Neuronal stem cell (in vitro differentiated cells): Measurements from ENCODE around the gene ARHGAP28.

Experiments used
- DNase-seq: peaks from one replicate; pipeline ENCODE4 v3.0.0-alpha.2; 2013; ENCODE audit warnings: low spot score
- H2AFZ ChIP-seq: one replicate; pipeline ENCODE4 v1.6.1; 2013; ENCODE audit warnings: mild to moderate bottlenecking, low read length, inconsistent platforms
- H2AK5ac ChIP-seq: 2 replicates; pipeline ENCODE4 v1.6.1; 2013; ENCODE audit warnings: low read depth, mild to moderate bottlenecking, inconsistent platforms, low read length, moderate library complexity, mixed read lengths
- H2BK120ac ChIP-seq: 2 replicates; pipeline ENCODE4 v1.6.1; 2013; ENCODE audit warnings: low read depth, mild to moderate bottlenecking, inconsistent platforms, low read length, moderate library complexity, mixed read lengths
- H2BK12ac ChIP-seq: one replicate; pipeline ENCODE4 v1.6.1; 2013; ENCODE audit warnings: low read length, inconsistent platforms
- H2BK15ac ChIP-seq: 2 replicates; pipeline ENCODE4 v1.6.1; 2013; ENCODE audit warnings: mild to moderate bottlenecking, low read length, inconsistent platforms, mixed read lengths
- H2BK5ac ChIP-seq: one replicate; pipeline ENCODE4 v1.6.1; 2013; ENCODE audit warnings: inconsistent platforms, mild to moderate bottlenecking, low read length, moderate library complexity
- H3K14ac ChIP-seq: one replicate; pipeline ENCODE4 v1.6.1; 2013; ENCODE audit warnings: low read length, inconsistent platforms
- H3K18ac ChIP-seq: 2 replicates; pipeline ENCODE4 v1.6.1; 2013; ENCODE audit warnings: low read length, inconsistent platforms
- H3K23ac ChIP-seq: 2 replicates; pipeline ENCODE4 v1.6.1; 2013; ENCODE audit warnings: low read depth, mild to moderate bottlenecking, mixed read lengths, low read length, inconsistent platforms; ENCODE audit not compliant: poor library complexity
- H3K27ac ChIP-seq: replicated peaks from 3 replicates; pipeline ENCODE4 v1.5.1; 2013; ENCODE audit warnings: low read length, inconsistent platforms
- H3K27me3 ChIP-seq, 3 experiments: 2 replicates each; pipeline ENCODE4 v1.6.1; 2013; ENCODE audit warnings: low read length in 3 of 3, mild to moderate bottlenecking in 2 of 3, inconsistent platforms in 1 of 3, low read depth in 1 of 3, mixed read lengths in 1 of 3, moderate library complexity in 1 of 3; ENCODE audit not compliant: control insufficient read depth in 3 of 3, insufficient read depth in 3 of 3
- H3K36me3 ChIP-seq, 2 donors: replicated peaks in 1 of 2; 2 replicates each; pipeline ENCODE4 v1.6.1; 2013; ENCODE audit warnings: low read length in 2 of 2; ENCODE audit not compliant: control insufficient read depth in 2 of 2, insufficient read depth in 2 of 2
- H3K4ac ChIP-seq: 2 replicates; pipeline ENCODE4 v1.6.1; 2013; ENCODE audit warnings: inconsistent platforms, mild to moderate bottlenecking, low read length, moderate library complexity
- H3K4me1 ChIP-seq, 2 donors: 1 replicate in 1 of 2; 2 replicates in 1 of 2; pipeline ENCODE4 v1.6.1; 2013; ENCODE audit warnings: low read length in 2 of 2, low read depth in 1 of 2; ENCODE audit not compliant: control insufficient read depth in 2 of 2, insufficient read depth in 1 of 2
- H3K4me2 ChIP-seq: one replicate; pipeline ENCODE4 v1.6.1; 2013; ENCODE audit warnings: mild to moderate bottlenecking, low read length, inconsistent platforms; ENCODE audit not compliant: insufficient read depth, poor library complexity, severe bottlenecking
- H3K4me3 ChIP-seq, 2 donors: 2 replicates each; pipeline ENCODE4 v1.5.1; 2013; ENCODE audit warnings: low read length in 2 of 2, mild to moderate bottlenecking in 2 of 2, inconsistent platforms in 1 of 2, moderate library complexity in 1 of 2
- H3K79me1 ChIP-seq: one replicate; pipeline ENCODE4 v1.6.1; 2013; ENCODE audit warnings: low read depth, mild to moderate bottlenecking, inconsistent platforms, low read length, moderate library complexity
- H3K9ac ChIP-seq: one replicate; pipeline ENCODE4 v1.6.1; 2013; ENCODE audit warnings: mild to moderate bottlenecking, low read depth, low read length, inconsistent platforms; ENCODE audit not compliant: poor library complexity
- H3K9me3 ChIP-seq, 2 donors: replicated peaks in 1 of 2; 2 replicates each; pipeline versions ENCODE3 to v1.6.1; 2013; ENCODE audit warnings: low read length in 2 of 2, mild to moderate bottlenecking in 2 of 2, inconsistent platforms in 1 of 2, low read depth in 1 of 2, mixed read lengths in 1 of 2, moderate library complexity in 1 of 2; ENCODE audit not compliant: control insufficient read depth in 2 of 2, insufficient read depth in 1 of 2
- H4K8ac ChIP-seq: one replicate; pipeline ENCODE4 v1.6.1; 2013; ENCODE audit warnings: low read depth, mild to moderate bottlenecking, inconsistent platforms, low read length, moderate library complexity
- H4K91ac ChIP-seq: one replicate; pipeline ENCODE4 v1.6.1; 2013; ENCODE audit warnings: low read length, low read depth, mild to moderate bottlenecking, inconsistent platforms; ENCODE audit not compliant: poor library complexity
- WGBS, 2 donors: extraction: QIAGEN DNeasy Blood & Tissue Kit; methylation state at CpG; one replicate each; pipeline ENCODE4 v1.1.7; 2013; ENCODE audit warnings: missing lambda C conversion rate in 2 of 2, mixed read lengths in 1 of 2; ENCODE audit not compliant: insufficient read length in 2 of 2, insufficient replicate concordance in 1 of 2; ENCODE audit errors: extremely low coverage in 2 of 2; 5-methylcytosine and 5-hydroxymethylcytosine counted together

ARHGAP28 gene

GRCh38 chr18:6920099-6920955 lies 190.8 kb downstream of the ARHGAP28 start:
- Histone ChIP-seq H3K4me1 (peaks cover 11 to 12% of the 10 kb centered on the region in 2 donors), H3K4ac (no peak overlapping the region), H3K9ac (peak overlapping the region; percentile 75), H2BK12ac (peak overlapping the region; percentile 75), H2AK5ac (peak overlapping the region; percentile 79), H3K4me2 (no peak overlapping the region), H2BK120ac (peak overlapping the region; percentile 38), H3K9me3 (peaks cover 0 to 7% of the 10 kb centered on the region in 2 donors), H2BK15ac (peak overlapping the region; percentile 59), H3K14ac (peak overlapping the region; percentile 72), H3K79me1 (no peaks in the 10 kb centered on the region), H3K36me3 (no peaks in the 10 kb centered on the region), H3K18ac (peak overlapping the region; percentile 91), H3K4me3 (peak overlapping the region in 1 of 2 donors; percentile 72), H3K27me3 (no peaks in the 10 kb centered on the region), H3K27ac (peak overlapping the region; percentile 12), H4K91ac (peak overlapping the region; percentile 86), H2BK5ac (no peak overlapping the region), H4K8ac (no peak overlapping the region), H3K23ac (peak overlapping the region; percentile 71), H2AFZ (no peak overlapping the region)
- WGBS, 2 donors, result no CpG with 5 or more reads among the region's 37 CpGs
- peak; percentile 58 for DNase-seq

GRCh38 chr18:6921571-6921970 lies 192.1 kb downstream of the ARHGAP28 start:
- H3K23ac ChIP-seq, result no peak overlapping the region
- no peak overlapping the region for H2BK120ac ChIP-seq
- no peak overlapping the region for H3K4me2 ChIP-seq
- no peak overlapping the region for H2AK5ac ChIP-seq
- H3K27ac ChIP-seq, result no peak overlapping the region
- no peak for DNase-seq
- peaks cover 0 to 7% of the 10 kb centered on the region in 2 donors for H3K9me3 ChIP-seq
- no peak overlapping the region for H3K18ac ChIP-seq
- no peak overlapping the region for H2BK15ac ChIP-seq
- no peak overlapping the region for H4K8ac ChIP-seq
- no peaks in the 10 kb centered on the region for H3K36me3 ChIP-seq
- H3K4me3 ChIP-seq, result no peak overlapping the region
- no peaks in the 10 kb centered on the region for H3K27me3 ChIP-seq
- H2BK12ac ChIP-seq, result no peak overlapping the region
- no peak overlapping the region for H2BK5ac ChIP-seq
- H4K91ac ChIP-seq, result no peak overlapping the region
- peaks cover 12 to 14% of the 10 kb centered on the region in 2 donors for H3K4me1 ChIP-seq
- H3K79me1 ChIP-seq, result no peaks in the 10 kb centered on the region
- no peak overlapping the region for H2AFZ ChIP-seq
- H3K4ac ChIP-seq, result no peak overlapping the region
- H3K9ac ChIP-seq, result no peak overlapping the region
- no peak overlapping the region for H3K14ac ChIP-seq

GRCh38 chr18:6923220-6923619 lies 193.7 kb downstream of the ARHGAP28 start:
- no CpG with 5 or more reads among the region's 1 CpG for WGBS, 2 donors
- H2BK15ac ChIP-seq, result no peak overlapping the region
- H3K4ac ChIP-seq, result no peak overlapping the region
- no peak overlapping the region for H2BK12ac ChIP-seq
- H4K91ac ChIP-seq, result no peak overlapping the region
- H3K4me1 ChIP-seq, result peaks cover 12 to 14% of the 10 kb centered on the region in 2 donors
- no peak overlapping the region for H2AK5ac ChIP-seq
- H3K79me1 ChIP-seq, result no peaks in the 10 kb centered on the region
- no peak overlapping the region for H2BK120ac ChIP-seq
- H2AFZ ChIP-seq, result no peak overlapping the region
- no peak overlapping the region for H3K14ac ChIP-seq
- H3K9ac ChIP-seq, result no peak overlapping the region
- H3K18ac ChIP-seq, result no peak overlapping the region
- peaks cover 0 to 7% of the 10 kb centered on the region in 2 donors for H3K9me3 ChIP-seq
- no peak overlapping the region for H3K4me2 ChIP-seq
- no peak overlapping the region for H3K27ac ChIP-seq
- H3K36me3 ChIP-seq, result no peaks in the 10 kb centered on the region
- no peak overlapping the region for H4K8ac ChIP-seq
- no peak for DNase-seq
- no peaks in the 10 kb centered on the region for H3K27me3 ChIP-seq
- H3K4me3 ChIP-seq, result no peak overlapping the region
- H2BK5ac ChIP-seq, result no peak overlapping the region
- no peak overlapping the region for H3K23ac ChIP-seq

GRCh38 chr18:6927153-6927552 lies 197.6 kb downstream of the ARHGAP28 start:
- H3K9me3 ChIP-seq, result peaks cover 0 to 7% of the 10 kb centered on the region in 2 donors
- no peak overlapping the region for H2BK5ac ChIP-seq
- H2BK12ac ChIP-seq, result no peak overlapping the region
- H3K36me3 ChIP-seq, result no peaks in the 10 kb centered on the region
- no peak overlapping the region for H2AFZ ChIP-seq
- no peak overlapping the region for H3K23ac ChIP-seq
- no peak overlapping the region for H4K91ac ChIP-seq
- H4K8ac ChIP-seq, result no peak overlapping the region
- no peak overlapping the region for H2BK120ac ChIP-seq
- H2BK15ac ChIP-seq, result no peak overlapping the region
- WGBS, 2 donors, result no CpG with 5 or more reads among the region's 2 CpGs
- no peak overlapping the region for H3K18ac ChIP-seq
- no peak overlapping the region for H3K4me2 ChIP-seq
- H3K27ac ChIP-seq, result no peak overlapping the region
- H3K4me3 ChIP-seq, result no peak overlapping the region
- no peak overlapping the region for H3K4ac ChIP-seq
- no peaks in the 10 kb centered on the region for H3K27me3 ChIP-seq
- DNase-seq, result no peak
- no peaks in the 10 kb centered on the region for H3K79me1 ChIP-seq
- no peak overlapping the region for H2AK5ac ChIP-seq
- peaks cover 11 to 12% of the 10 kb centered on the region in 2 donors for H3K4me1 ChIP-seq
- H3K9ac ChIP-seq, result no peak overlapping the region
- H3K14ac ChIP-seq, result no peak overlapping the region
